ENCODE data around the gene SLX4IP. TPM values are rescaled to one million over a fixed set of nuclear protein-coding genes. Genes with fewer than 3 reads are reported as not detected.
A peak's percentile ranks its signal among the peaks of the same experiment; 100 is the strongest.

The SLX4IP gene
- total and polyA plus RNA-seq, 2 of the 13 experiments (the other 11 are each of a cell fraction or from before 2014, with no cell fraction given) = 3.6 to 7.3 TPM

DNA sequence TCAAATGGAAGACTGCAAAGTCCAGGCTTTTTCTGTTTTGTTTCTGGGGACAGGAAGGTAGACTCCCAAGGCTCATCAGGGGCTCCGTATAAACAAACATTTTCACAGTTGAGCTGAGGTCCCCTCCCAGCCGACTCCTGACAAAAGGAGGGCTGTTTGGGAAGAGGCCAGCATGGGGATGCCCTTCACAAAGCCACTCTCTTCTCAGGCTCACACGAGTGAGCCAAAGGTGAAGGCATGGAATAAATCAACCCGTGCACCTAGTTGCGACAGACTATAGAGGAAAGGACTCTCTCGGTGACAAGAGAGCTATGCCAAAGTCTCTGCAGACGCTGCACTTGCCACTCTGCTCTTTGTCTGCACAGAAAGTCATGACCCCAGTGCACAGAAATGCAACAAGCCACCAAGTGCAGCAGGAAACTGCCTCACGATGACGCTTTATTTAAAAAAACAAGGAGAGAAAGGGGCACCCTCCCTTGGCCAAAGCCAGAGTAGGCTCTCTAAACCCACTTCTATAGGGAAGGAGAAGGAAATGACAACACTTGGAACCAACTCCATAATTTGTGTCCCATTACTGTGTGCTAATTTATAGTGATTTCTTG lies 217.7 kb downstream of the SLX4IP start (continued):
- TF ChIP-seq NCOA2 (CRISPR knock-in tag; IDR thresholded peaks at IDR 0.05) (peak; percentile 40; the same call in 1 of the 2 replicates), ZBTB21 (CRISPR knock-in tag; IDR thresholded peaks at IDR 0.05) (no peak), RARA (CRISPR knock-in tag; IDR thresholded peaks at IDR 0.05) (peak; percentile 57), RFXANK (CRISPR knock-in tag; IDR thresholded peaks at IDR 0.05) (no peak), ATF7-NPFF (CRISPR knock-in tag; IDR thresholded peaks at IDR 0.05; ENCODE audit: low read depth) (no peak)
- TF ChIP-seq, protein P1, sequence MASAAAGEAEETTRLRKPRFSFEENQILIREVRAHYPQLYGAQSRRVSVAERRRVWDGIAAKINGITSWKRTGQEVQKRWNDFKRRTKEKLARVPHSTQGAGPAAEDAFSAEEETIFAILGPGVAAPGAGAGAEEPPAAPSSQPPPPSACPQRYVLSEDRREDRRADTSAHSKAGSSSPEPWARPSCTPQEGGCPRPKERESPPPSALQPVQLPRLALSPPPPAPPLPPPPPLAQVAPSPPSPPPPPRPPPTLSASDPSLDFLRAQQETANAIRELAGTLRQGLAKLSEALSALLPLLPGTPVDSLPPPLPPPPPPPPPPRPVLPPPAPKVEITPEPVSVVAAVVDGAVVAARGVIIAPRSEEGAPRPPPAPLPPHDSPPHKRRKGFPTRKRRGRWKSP (CRISPR knock-in tag; IDR thresholded peaks at IDR 0.05) = 0 out of 2 replicates have a peak, but pooled peaks have one; percentile 25
- TF ChIP-seq, protein P2, sequence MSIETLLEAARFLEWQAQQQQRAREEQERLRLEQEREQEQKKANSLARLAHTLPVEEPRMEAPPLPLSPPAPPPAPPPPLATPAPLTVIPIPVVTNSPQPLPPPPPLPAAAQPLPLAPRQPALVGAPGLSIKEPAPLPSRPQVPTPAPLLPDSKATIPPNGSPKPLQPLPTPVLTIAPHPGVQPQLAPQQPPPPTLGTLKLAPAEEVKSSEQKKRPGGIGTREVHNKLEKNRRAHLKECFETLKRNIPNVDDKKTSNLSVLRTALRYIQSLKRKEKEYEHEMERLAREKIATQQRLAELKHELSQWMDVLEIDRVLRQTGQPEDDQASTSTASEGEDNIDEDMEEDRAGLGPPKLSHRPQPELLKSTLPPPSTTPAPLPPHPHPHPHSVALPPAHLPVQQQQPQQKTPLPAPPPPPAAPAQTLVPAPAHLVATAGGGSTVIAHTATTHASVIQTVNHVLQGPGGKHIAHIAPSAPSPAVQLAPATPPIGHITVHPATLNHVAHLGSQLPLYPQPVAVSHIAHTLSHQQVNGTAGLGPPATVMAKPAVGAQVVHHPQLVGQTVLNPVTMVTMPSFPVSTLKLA (IDR thresholded peaks at IDR 0.05) = no peak
- TF ChIP-seq, protein P3, sequence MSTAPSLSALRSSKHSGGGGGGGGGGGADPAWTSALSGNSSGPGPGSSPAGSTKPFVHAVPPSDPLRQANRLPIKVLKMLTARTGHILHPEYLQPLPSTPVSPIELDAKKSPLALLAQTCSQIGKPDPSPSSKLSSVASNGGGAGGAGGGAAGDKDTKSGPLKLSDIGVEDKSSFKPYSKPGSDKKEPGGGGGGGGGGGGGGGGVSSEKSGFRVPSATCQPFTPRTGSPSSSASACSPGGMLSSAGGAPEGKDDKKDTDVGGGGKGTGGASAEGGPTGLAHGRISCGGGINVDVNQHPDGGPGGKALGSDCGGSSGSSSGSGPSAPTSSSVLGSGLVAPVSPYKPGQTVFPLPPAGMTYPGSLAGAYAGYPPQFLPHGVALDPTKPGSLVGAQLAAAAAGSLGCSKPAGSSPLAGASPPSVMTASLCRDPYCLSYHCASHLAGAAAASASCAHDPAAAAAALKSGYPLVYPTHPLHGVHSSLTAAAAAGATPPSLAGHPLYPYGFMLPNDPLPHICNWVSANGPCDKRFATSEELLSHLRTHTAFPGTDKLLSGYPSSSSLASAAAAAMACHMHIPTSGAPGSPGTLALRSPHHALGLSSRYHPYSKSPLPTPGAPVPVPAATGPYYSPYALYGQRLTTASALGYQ (CRISPR knock-in tag; IDR thresholded peaks at IDR 0.05) = 0 out of 2 replicates have a peak, but pooled peaks have one; percentile 22
- TF ChIP-seq, protein P4, sequence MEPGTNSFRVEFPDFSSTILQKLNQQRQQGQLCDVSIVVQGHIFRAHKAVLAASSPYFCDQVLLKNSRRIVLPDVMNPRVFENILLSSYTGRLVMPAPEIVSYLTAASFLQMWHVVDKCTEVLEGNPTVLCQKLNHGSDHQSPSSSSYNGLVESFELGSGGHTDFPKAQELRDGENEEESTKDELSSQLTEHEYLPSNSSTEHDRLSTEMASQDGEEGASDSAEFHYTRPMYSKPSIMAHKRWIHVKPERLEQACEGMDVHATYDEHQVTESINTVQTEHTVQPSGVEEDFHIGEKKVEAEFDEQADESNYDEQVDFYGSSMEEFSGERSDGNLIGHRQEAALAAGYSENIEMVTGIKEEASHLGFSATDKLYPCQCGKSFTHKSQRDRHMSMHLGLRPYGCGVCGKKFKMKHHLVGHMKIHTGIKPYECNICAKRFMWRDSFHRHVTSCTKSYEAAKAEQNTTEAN (CRISPR knock-in tag; conservative IDR thresholded peaks at IDR 0.05) = 0 out of 2 replicates have a peak, but pooled peaks have one; percentile 42
- TF ChIP-seq, protein P5, sequence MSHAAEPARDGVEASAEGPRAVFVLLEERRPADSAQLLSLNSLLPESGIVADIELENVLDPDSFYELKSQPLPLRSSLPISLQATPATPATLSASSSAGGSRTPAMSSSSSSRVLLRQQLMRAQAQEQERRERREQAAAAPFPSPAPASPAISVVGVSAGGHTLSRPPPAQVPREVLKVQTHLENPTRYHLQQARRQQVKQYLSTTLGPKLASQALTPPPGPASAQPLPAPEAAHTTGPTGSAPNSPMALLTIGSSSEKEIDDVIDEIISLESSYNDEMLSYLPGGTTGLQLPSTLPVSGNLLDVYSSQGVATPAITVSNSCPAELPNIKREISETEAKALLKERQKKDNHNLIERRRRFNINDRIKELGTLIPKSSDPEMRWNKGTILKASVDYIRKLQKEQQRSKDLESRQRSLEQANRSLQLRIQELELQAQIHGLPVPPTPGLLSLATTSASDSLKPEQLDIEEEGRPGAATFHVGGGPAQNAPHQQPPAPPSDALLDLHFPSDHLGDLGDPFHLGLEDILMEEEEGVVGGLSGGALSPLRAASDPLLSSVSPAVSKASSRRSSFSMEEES (CRISPR knock-in tag; IDR thresholded peaks at IDR 0.05) = no peak
- TF ChIP-seq, protein P6, sequence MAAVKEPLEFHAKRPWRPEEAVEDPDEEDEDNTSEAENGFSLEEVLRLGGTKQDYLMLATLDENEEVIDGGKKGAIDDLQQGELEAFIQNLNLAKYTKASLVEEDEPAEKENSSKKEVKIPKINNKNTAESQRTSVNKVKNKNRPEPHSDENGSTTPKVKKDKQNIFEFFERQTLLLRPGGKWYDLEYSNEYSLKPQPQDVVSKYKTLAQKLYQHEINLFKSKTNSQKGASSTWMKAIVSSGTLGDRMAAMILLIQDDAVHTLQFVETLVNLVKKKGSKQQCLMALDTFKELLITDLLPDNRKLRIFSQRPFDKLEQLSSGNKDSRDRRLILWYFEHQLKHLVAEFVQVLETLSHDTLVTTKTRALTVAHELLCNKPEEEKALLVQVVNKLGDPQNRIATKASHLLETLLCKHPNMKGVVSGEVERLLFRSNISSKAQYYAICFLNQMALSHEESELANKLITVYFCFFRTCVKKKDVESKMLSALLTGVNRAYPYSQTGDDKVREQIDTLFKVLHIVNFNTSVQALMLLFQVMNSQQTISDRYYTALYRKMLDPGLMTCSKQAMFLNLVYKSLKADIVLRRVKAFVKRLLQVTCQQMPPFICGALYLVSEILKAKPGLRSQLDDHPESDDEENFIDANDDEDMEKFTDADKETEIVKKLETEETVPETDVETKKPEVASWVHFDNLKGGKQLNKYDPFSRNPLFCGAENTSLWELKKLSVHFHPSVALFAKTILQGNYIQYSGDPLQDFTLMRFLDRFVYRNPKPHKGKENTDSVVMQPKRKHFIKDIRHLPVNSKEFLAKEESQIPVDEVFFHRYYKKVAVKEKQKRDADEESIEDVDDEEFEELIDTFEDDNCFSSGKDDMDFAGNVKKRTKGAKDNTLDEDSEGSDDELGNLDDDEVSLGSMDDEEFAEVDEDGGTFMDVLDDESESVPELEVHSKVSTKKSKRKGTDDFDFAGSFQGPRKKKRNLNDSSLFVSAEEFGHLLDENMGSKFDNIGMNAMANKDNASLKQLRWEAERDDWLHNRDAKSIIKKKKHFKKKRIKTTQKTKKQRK (IDR thresholded peaks at IDR 0.05; ENCODE audit: low read length) = no peak
- TF ChIP-seq, protein P7, sequence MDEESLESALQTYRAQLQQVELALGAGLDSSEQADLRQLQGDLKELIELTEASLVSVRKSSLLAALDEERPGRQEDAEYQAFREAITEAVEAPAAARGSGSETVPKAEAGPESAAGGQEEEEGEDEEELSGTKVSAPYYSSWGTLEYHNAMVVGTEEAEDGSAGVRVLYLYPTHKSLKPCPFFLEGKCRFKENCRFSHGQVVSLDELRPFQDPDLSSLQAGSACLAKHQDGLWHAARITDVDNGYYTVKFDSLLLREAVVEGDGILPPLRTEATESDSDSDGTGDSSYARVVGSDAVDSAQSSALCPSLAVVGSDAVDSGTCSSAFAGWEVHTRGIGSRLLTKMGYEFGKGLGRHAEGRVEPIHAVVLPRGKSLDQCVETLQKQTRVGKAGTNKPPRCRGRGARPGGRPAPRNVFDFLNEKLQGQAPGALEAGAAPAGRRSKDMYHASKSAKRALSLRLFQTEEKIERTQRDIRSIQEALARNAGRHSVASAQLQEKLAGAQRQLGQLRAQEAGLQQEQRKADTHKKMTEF (CRISPR knock-in tag; IDR thresholded peaks at IDR 0.05) = 0 out of 2 replicates have a peak, but pooled peaks have one; percentile 38
